ENCODE data around the gene ABCA10. TPM values are rescaled to one million over a fixed set of nuclear protein-coding genes. Genes with fewer than 3 reads are reported as not detected.

Gene ABCA10
- total RNA-seq, 1 experiment from 2014 or later: not detected

DNA sequence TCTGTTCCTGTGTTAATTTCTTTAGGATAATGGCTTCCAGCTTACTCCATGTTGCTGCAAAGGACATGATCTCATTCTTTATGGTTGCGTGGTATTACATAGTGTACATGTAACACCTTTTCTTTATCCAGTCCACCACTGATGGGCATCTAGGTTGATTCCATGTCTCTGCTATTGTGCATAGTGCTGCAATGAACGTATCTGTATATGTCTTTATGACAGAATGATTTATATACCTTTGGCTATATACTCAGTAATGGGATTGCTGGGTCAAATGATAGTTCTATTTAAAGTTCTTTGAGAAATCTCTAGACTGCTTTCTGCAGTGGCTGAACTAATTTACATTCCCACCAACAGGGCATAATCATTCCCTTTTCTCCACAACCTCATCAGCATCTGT, 39.8 kb downstream of the ABCA10 start:
- intact Hi-C loops (cut with micrococcal nuclease; ENCODE audit: unreplicated experiment): no loop called here
- no peaks in the 10 kb centered on the region for H4K20me1 ChIP-seq (ENCODE audit: insufficient read depth)
- H3K9me3 ChIP-seq (ENCODE audit: insufficient read depth, low read depth): no peaks in the 10 kb centered on the region
- no peak overlapping the region for H3K4me2 ChIP-seq
- no peaks in the 10 kb centered on the region for H3F3A ChIP-seq (ENCODE audit: insufficient read depth, low read depth)
- no peak for DNase-seq
- ChIA-PET CTCF (no interaction called here), POLR2A (ENCODE audit: unreplicated experiment) (interaction anchor here (0.6 kb wide), 1 partner anchor 44 kb away, joined by 4 read pairs; no protein-coding TSS in a partner anchor)
- no peaks in the 10 kb centered on the region for H3K27me3 ChIP-seq (ENCODE audit: insufficient read depth, low read depth)
- no peaks in the 10 kb centered on the region for H3K79me2 ChIP-seq (ENCODE audit: low read depth)
- no peak overlapping the region for H3K4me3 ChIP-seq
- no peak overlapping the region for H3K27ac ChIP-seq
- no peaks in the 10 kb centered on the region for H3K36me3 ChIP-seq (ENCODE audit: low read depth)
- no peaks in the 10 kb centered on the region for H3K4me1 ChIP-seq (replicated peaks; ENCODE audit: insufficient read depth)
- H3K9me2 ChIP-seq (ENCODE audit: insufficient read depth): no peaks in the 10 kb centered on the region
- no peak overlapping the region for H2AFZ ChIP-seq
- BruUV-seq (replicated peaks): no TSS peak
- TF ChIP-seq, protein P1, sequence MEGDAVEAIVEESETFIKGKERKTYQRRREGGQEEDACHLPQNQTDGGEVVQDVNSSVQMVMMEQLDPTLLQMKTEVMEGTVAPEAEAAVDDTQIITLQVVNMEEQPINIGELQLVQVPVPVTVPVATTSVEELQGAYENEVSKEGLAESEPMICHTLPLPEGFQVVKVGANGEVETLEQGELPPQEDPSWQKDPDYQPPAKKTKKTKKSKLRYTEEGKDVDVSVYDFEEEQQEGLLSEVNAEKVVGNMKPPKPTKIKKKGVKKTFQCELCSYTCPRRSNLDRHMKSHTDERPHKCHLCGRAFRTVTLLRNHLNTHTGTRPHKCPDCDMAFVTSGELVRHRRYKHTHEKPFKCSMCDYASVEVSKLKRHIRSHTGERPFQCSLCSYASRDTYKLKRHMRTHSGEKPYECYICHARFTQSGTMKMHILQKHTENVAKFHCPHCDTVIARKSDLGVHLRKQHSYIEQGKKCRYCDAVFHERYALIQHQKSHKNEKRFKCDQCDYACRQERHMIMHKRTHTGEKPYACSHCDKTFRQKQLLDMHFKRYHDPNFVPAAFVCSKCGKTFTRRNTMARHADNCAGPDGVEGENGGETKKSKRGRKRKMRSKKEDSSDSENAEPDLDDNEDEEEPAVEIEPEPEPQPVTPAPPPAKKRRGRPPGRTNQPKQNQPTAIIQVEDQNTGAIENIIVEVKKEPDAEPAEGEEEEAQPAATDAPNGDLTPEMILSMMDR (conservative IDR thresholded peaks at IDR 0.05): no peak
- no peak for TF ChIP-seq EZH2 (IDR thresholded peaks at IDR 0.05; ENCODE audit: low read depth)

DNA sequence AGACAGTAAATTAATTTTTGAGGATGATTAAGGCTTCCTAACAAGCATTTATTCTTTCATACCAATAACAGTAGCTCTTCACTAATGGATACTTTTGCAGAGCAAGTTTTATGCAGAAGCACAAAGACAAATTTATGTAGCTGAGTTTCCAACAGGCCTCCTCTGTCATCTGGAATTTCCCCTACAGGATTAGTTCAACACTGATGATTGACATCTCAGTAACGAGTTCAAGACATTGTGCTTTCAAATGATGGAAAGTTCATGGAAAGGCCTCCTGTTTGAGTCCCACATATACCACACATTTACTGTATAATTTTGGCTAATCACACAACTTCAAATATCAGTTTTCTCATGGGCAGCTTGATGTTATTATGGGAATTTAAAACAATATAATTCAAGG, 40.6 kb downstream of the ABCA10 start:
- TF ChIP-seq, protein P1 (conservative IDR thresholded peaks at IDR 0.05): no peak
- CTCF ChIA-PET: no interaction called here
- intact Hi-C loops (cut with micrococcal nuclease; ENCODE audit: unreplicated experiment): no loop called here

DNA sequence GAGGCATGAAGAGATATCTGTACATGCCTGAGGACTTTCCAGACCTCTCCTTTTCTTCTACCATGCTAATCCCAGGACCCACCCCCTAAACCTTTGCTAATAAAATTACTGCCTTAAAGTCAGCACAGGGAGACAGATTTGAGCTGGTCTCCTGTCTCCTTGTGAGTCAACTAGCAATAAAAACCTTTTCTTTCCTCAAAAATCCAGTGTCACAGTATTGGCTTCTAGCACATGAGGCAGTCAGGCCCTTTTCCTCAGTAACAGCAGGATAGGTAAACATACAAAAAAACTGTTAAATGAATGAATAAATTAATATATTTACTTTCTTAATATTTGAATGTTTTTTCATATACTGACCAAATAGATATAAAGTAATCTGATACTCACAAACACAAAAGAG, 41.3 kb downstream of the ABCA10 start:
- Histone ChIP-seq H3K36me3 (ENCODE audit: low read depth) (no peaks in the 10 kb centered on the region), H3K27me3 (ENCODE audit: insufficient read depth, low read depth) (no peaks in the 10 kb centered on the region), H3K9me3 (ENCODE audit: insufficient read depth, low read depth) (no peaks in the 10 kb centered on the region), H3K4me2 (no peak overlapping the region), H3F3A (ENCODE audit: insufficient read depth, low read depth) (no peaks in the 10 kb centered on the region), H3K4me1 (replicated peaks; ENCODE audit: insufficient read depth) (no peaks in the 10 kb centered on the region), H4K20me1 (ENCODE audit: insufficient read depth) (no peaks in the 10 kb centered on the region), H2AFZ (no peak overlapping the region), H3K9me2 (ENCODE audit: insufficient read depth) (peaks cover 4% of the 10 kb centered on the region; the same call in 1 of the 2 replicates), H3K4me3 (no peak overlapping the region), H3K79me2 (ENCODE audit: low read depth) (no peaks in the 10 kb centered on the region), H3K27ac (no peak overlapping the region)
- POLR2A ChIA-PET (ENCODE audit: unreplicated experiment): no interaction called here
- BruUV-seq (replicated peaks): no TSS peak
- CTCF ChIA-PET: no interaction called here
- DNase-seq: no peak
- no peak for TF ChIP-seq EZH2 (IDR thresholded peaks at IDR 0.05; ENCODE audit: low read depth)
- TF ChIP-seq, protein P1 (conservative IDR thresholded peaks at IDR 0.05): no peak
- intact Hi-C loops (cut with micrococcal nuclease; ENCODE audit: unreplicated experiment): no loop called here

More for the DNA sequence above, 40.6 kb downstream of the ABCA10 start:
- no peaks in the 10 kb centered on the region for H3K9me2 ChIP-seq (ENCODE audit: insufficient read depth)
- DNase-seq: no peak
- H3K4me3 ChIP-seq: no peak overlapping the region
- no peaks in the 10 kb centered on the region for H3F3A ChIP-seq (ENCODE audit: insufficient read depth, low read depth)
- H3K27me3 ChIP-seq (ENCODE audit: insufficient read depth, low read depth): no peaks in the 10 kb centered on the region
- H4K20me1 ChIP-seq (ENCODE audit: insufficient read depth): no peaks in the 10 kb centered on the region
- no peak overlapping the region for H3K4me2 ChIP-seq
- H3K9me3 ChIP-seq (ENCODE audit: insufficient read depth, low read depth): no peaks in the 10 kb centered on the region
- H3K27ac ChIP-seq: no peak overlapping the region
- no peaks in the 10 kb centered on the region for H3K36me3 ChIP-seq (ENCODE audit: low read depth)
- POLR2A ChIA-PET (ENCODE audit: unreplicated experiment): interaction anchor here (0.6 kb wide), 1 partner anchor 43 kb away, joined by 4 read pairs; no protein-coding TSS in a partner anchor
- no peaks in the 10 kb centered on the region for H3K79me2 ChIP-seq (ENCODE audit: low read depth)
- no peak overlapping the region for H2AFZ ChIP-seq
- BruUV-seq (replicated peaks): no TSS peak
- no peaks in the 10 kb centered on the region for H3K4me1 ChIP-seq (replicated peaks; ENCODE audit: insufficient read depth)
